Vagina (tissue), 2 donors: Measurements from ENCODE around the gene CPA4. TPM values are rescaled to one million over a fixed set of nuclear protein-coding genes. Genes with fewer than 3 reads are reported as not detected.
"Not testable (repeated sequence)": the region's sequence is repeated elsewhere in the genome, so short reads cannot be mapped to it uniquely, and the experiment has no call there.

ENCODE experiments used
- DNase-seq, 2 donors: peaks; one replicate each; pipeline ENCODE4 v3.0.0-alpha.2; 2017; ENCODE audit errors: extremely low spot score in 2 of 2
- H3K27ac ChIP-seq: fragments of 200-600 bp; sonication (generic); one replicate; pipeline ENCODE4 v1.5.1; 2019
- H3K27me3 ChIP-seq: fragments of 200-600 bp; sonication (generic); one replicate; pipeline ENCODE4 v1.5.1; 2019
- H3K36me3 ChIP-seq, 2 donors: fragments of 200-600 bp; sonication (generic); one replicate each; pipeline ENCODE4 v1.5.1; 2017 to 2019
- H3K4me1 ChIP-seq: fragments of 200-600 bp; sonication (generic); one replicate; pipeline ENCODE4 v1.5.1; 2019
- H3K4me3 ChIP-seq, 2 donors: fragments of 200-600 bp; sonication (generic); 1 replicate in 1 of 2; 2 replicates in 1 of 2; pipeline ENCODE4 v1.5.1; 2016 to 2019
- H3K9me3 ChIP-seq: fragments of 200-600 bp; sonication (generic); one replicate; pipeline ENCODE4 v1.5.1; 2019
- CTCF ChIP-seq, 3 experiments: fragments of 450-650 bp in 2 of 3; fragments of 200-600 bp in 1 of 3; sonication (generic) in 1 of 3; IDR thresholded peaks; one replicate each; pipeline ENCODE4 v1.5.1; 2017 to 2019; ENCODE audit warnings: antibody characterized with exemption in 3 of 3, mild to moderate bottlenecking in 2 of 3, moderate library complexity in 2 of 3
- POLR2A ChIP-seq, 2 donors: fragments of 450-650 bp; IDR thresholded peaks; one replicate each; pipeline ENCODE4 v1.6.1; 2017; ENCODE audit warnings: antibody characterized with exemption in 2 of 2, mild to moderate bottlenecking in 2 of 2, moderate library complexity in 2 of 2
- POLR2AphosphoS5 ChIP-seq, 2 donors: sonication (generic); formaldehyde crosslinking; IDR thresholded peaks; one replicate each; pipeline ENCODE4 v1.9.0; 2017; ENCODE audit warnings: antibody characterized with exemption in 2 of 2, mild to moderate bottlenecking in 2 of 2, low read depth in 1 of 2; ENCODE audit not compliant: insufficient read depth in 1 of 2
- intact Hi-C: fragments of 100-400 bp; cut with DNase I; formaldehyde crosslinking; loops from one replicate; pipeline ENCODE4 v1.15.1; 2023
- total RNA-seq: library from RNA; depleted of rRNA; stranded (reverse); fragments of >200 nt; gene quantifications from one replicate; pipeline ENCODE4 v1.2.3, GENCODE V29; 2016

Gene CPA4
- total RNA-seq, 1 donor from 2014 or later = 8.8 TPM

GRCh38 chr7:130309986-130310385 lies 17.0 kb downstream of the CPA4 start:
- H3K27ac ChIP-seq = no peak overlapping the region
- H3K27me3 ChIP-seq = no peaks in the 10 kb centered on the region
- TF ChIP-seq POLR2A (IDR thresholded peaks at IDR 0.05) (no peak), CTCF (IDR thresholded peaks at IDR 0.05) (no peak), POLR2AphosphoS5 (IDR thresholded peaks at IDR 0.05; ENCODE audit: insufficient read depth in 1 of 2, low read depth in 1 of 2) (no peak)
- no peak overlapping the region for H3K4me3 ChIP-seq
- no peaks in the 10 kb centered on the region for H3K36me3 ChIP-seq
- DNase-seq = no peak
- intact Hi-C loops = no loop called here
- no peaks in the 10 kb centered on the region for H3K9me3 ChIP-seq
- H3K4me1 ChIP-seq = no peaks in the 10 kb centered on the region

- no peaks in the 10 kb centered on the region for H3K27me3 ChIP-seq
- no peak overlapping the region for H3K27ac ChIP-seq
- no peak for DNase-seq
- H3K36me3 ChIP-seq = no peaks in the 10 kb centered on the region
- H3K4me3 ChIP-seq = no peak overlapping the region
- no peaks in the 10 kb centered on the region for H3K4me1 ChIP-seq
- H3K9me3 ChIP-seq = no peaks in the 10 kb centered on the region
- intact Hi-C loops = no loop called here
- TF ChIP-seq CTCF (IDR thresholded peaks at IDR 0.05) (no peak), POLR2AphosphoS5 (IDR thresholded peaks at IDR 0.05; ENCODE audit: insufficient read depth in 1 of 2, low read depth in 1 of 2) (no peak), POLR2A (IDR thresholded peaks at IDR 0.05) (no peak)
These were observed 21.3 kb downstream of the CPA4 start for GRCh38 chr7:130314305-130314704.

GRCh38 chr7:130319541-130319940 lies 26.6 kb downstream of the CPA4 start:
- Histone ChIP-seq H3K27ac (no peak overlapping the region), H3K36me3 (no peaks in the 10 kb centered on the region), H3K9me3 (no peaks in the 10 kb centered on the region), H3K27me3 (no peaks in the 10 kb centered on the region), H3K4me1 (no peaks in the 10 kb centered on the region), H3K4me3 (no peak overlapping the region)
- TF ChIP-seq CTCF (IDR thresholded peaks at IDR 0.05) (no peak), POLR2AphosphoS5 (IDR thresholded peaks at IDR 0.05; ENCODE audit: insufficient read depth in 1 of 2, low read depth in 1 of 2) (no peak), POLR2A (IDR thresholded peaks at IDR 0.05) (no peak)
- intact Hi-C loops = no loop called here
- no peak for DNase-seq

GRCh38 chr7:130321542-130322229 lies 28.7 kb downstream of the CPA4 start:
- H3K27ac ChIP-seq, H3K36me3 ChIP-seq, intact Hi-C loops, H3K4me1 ChIP-seq, H3K9me3 ChIP-seq, H3K27me3 ChIP-seq, DNase-seq, H3K4me3 ChIP-seq: not testable (repeated sequence)

GRCh38 chr7:130322615-130323014 lies 29.7 kb downstream of the CPA4 start:
- Histone ChIP-seq H3K9me3 (no peaks in the 10 kb centered on the region), H3K36me3 (no peaks in the 10 kb centered on the region), H3K4me3 (no peak overlapping the region), H3K4me1 (no peaks in the 10 kb centered on the region), H3K27me3 (no peaks in the 10 kb centered on the region), H3K27ac (no peak overlapping the region)
- intact Hi-C loops = no loop called here
- TF ChIP-seq POLR2AphosphoS5 (IDR thresholded peaks at IDR 0.05; ENCODE audit: insufficient read depth in 1 of 2, low read depth in 1 of 2) = no peak
- no peak for TF ChIP-seq POLR2A (IDR thresholded peaks at IDR 0.05)
- no peak for DNase-seq

- H3K27me3 ChIP-seq = no peaks in the 10 kb centered on the region
- no peak overlapping the region for H3K4me3 ChIP-seq
- H3K4me1 ChIP-seq = no peaks in the 10 kb centered on the region
- no peak for DNase-seq
- H3K27ac ChIP-seq = no peak overlapping the region
- no peaks in the 10 kb centered on the region for H3K9me3 ChIP-seq
- intact Hi-C loops = no loop called here
- H3K36me3 ChIP-seq = no peaks in the 10 kb centered on the region
- TF ChIP-seq POLR2AphosphoS5 (IDR thresholded peaks at IDR 0.05; ENCODE audit: insufficient read depth in 1 of 2, low read depth in 1 of 2) = no peak
- TF ChIP-seq POLR2A (IDR thresholded peaks at IDR 0.05) = no peak
These were observed 31.5 kb downstream of the CPA4 start for GRCh38 chr7:130324306-130324943.
